Measurements from ENCODE around the gene MAS1L.

Gene MAS1L

GRCh38 chr6:29528300-29528931 lies 40.7 kb upstream of the MAS1L start:
- TF ChIP-seq, protein P1, sequence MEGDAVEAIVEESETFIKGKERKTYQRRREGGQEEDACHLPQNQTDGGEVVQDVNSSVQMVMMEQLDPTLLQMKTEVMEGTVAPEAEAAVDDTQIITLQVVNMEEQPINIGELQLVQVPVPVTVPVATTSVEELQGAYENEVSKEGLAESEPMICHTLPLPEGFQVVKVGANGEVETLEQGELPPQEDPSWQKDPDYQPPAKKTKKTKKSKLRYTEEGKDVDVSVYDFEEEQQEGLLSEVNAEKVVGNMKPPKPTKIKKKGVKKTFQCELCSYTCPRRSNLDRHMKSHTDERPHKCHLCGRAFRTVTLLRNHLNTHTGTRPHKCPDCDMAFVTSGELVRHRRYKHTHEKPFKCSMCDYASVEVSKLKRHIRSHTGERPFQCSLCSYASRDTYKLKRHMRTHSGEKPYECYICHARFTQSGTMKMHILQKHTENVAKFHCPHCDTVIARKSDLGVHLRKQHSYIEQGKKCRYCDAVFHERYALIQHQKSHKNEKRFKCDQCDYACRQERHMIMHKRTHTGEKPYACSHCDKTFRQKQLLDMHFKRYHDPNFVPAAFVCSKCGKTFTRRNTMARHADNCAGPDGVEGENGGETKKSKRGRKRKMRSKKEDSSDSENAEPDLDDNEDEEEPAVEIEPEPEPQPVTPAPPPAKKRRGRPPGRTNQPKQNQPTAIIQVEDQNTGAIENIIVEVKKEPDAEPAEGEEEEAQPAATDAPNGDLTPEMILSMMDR (conservative IDR thresholded peaks at IDR 0.05; ENCODE audit: low read depth, low read length): no peak

GRCh38 chr6:29527564-29527963 lies 39.8 kb upstream of the MAS1L start:
- DNase-seq (ENCODE audit: low read depth): no peak
- no peak overlapping the region for H3K4me3 ChIP-seq (ENCODE audit: low read depth, low read length)
- TF ChIP-seq, protein P1 (conservative IDR thresholded peaks at IDR 0.05; ENCODE audit: low read depth, low read length): no peak

More at GRCh38 chr6:29528300-29528931, 40.7 kb upstream of the MAS1L start:
- DNase-seq (ENCODE audit: low read depth): no peak
- H3K4me3 ChIP-seq (ENCODE audit: low read depth, low read length): no peak overlapping the region

- DNase-seq (ENCODE audit: low read depth): no peak
- no peak overlapping the region for H3K4me3 ChIP-seq (ENCODE audit: low read depth, low read length)
- TF ChIP-seq, protein P1 (conservative IDR thresholded peaks at IDR 0.05; ENCODE audit: low read depth, low read length): no peak
These were observed 39.4 kb upstream of the MAS1L start for GRCh38 chr6:29527126-29527525.

- TF ChIP-seq, protein P1 (conservative IDR thresholded peaks at IDR 0.05; ENCODE audit: low read depth, low read length): no peak
These were observed 37.5 kb upstream of the MAS1L start for GRCh38 chr6:29525311-29525639.

GRCh38 chr6:29524444-29525310 lies 36.9 kb upstream of the MAS1L start:
- H3K4me3 ChIP-seq (ENCODE audit: low read depth, low read length): no peak overlapping the region
- DNase-seq (ENCODE audit: low read depth): no peak
- TF ChIP-seq, protein P1 (conservative IDR thresholded peaks at IDR 0.05; ENCODE audit: low read depth, low read length): no peak

More at GRCh38 chr6:29525311-29525639, 37.5 kb upstream of the MAS1L start:
- H3K4me3 ChIP-seq (ENCODE audit: low read depth, low read length): no peak overlapping the region
- no peak for DNase-seq (ENCODE audit: low read depth)

DNA sequence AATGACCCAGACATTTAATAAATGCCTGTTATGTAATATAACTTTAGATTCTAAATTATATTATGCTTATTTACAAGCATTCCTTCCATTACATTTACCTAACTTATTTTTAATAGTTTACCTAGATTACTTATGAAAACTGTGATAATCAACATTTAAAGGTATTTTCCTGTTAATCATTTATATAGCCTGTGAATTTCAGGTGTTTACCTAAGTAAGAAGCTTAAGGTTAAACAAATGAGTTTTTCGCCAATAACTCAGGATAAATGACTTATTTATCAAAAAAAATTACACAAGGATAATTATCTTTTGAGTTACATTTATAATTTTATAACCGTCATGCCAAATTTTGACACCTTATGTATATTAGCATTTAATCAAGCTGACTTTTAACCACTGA lies 36.3 kb upstream of the MAS1L start:
- no peak for DNase-seq (ENCODE audit: low read depth)
- no peak overlapping the region for H3K4me3 ChIP-seq (ENCODE audit: low read depth, low read length)
- TF ChIP-seq, protein P1 (conservative IDR thresholded peaks at IDR 0.05; ENCODE audit: low read depth, low read length): no peak
